Keratinocyte (primary cell): ENCODE results near the gene NCEH1. TPM values are rescaled to one million over a fixed set of nuclear protein-coding genes. Genes with fewer than 3 reads are reported as not detected.

ENCODE experiments used
- DNase-seq: peaks from one replicate; pipeline ENCODE4 v3.0.0-alpha.2; 2011; ENCODE audit warnings: low read depth, missing footprints, low spot score
- FAIRE-seq: peaks from 2 replicates; lab custom pipeline; 2011; peaks lifted over from hg19 to GRCh38; lab: Jason Lieb, UNC
- H2AFZ ChIP-seq: 2 replicates; pipeline ENCODE4 v1.6.0; 2012; ENCODE audit warnings: low read length, control low read depth, inconsistent platforms; ENCODE audit not compliant: control insufficient read depth
- H3K27ac ChIP-seq: 2 replicates; pipeline ENCODE4 v1.5.1; 2011; ENCODE audit warnings: low read length; ENCODE audit not compliant: control insufficient read depth, insufficient read depth
- H3K27me3 ChIP-seq: 3 replicates; pipeline ENCODE4 v1.6.0; 2011; ENCODE audit warnings: low read length; ENCODE audit not compliant: control insufficient read depth, insufficient read depth; ENCODE audit errors: extremely low read depth
- H3K36me3 ChIP-seq, 2 experiments: 2 replicates in 1 of 2; 3 replicates in 1 of 2; pipeline ENCODE4 v1.5.1; 2011; ENCODE audit warnings: low read length in 2 of 2, mild to moderate bottlenecking in 1 of 2; ENCODE audit not compliant: control insufficient read depth in 2 of 2, insufficient read depth in 2 of 2; ENCODE audit errors: extremely low read depth in 1 of 2
- H3K4me1 ChIP-seq: 3 replicates; pipeline ENCODE4 v1.5.1; 2011; ENCODE audit warnings: low read length; ENCODE audit not compliant: control insufficient read depth, insufficient read depth; ENCODE audit errors: extremely low read depth
- H3K4me2 ChIP-seq: 3 replicates; pipeline ENCODE4 v1.6.0; 2011; ENCODE audit warnings: low read depth, low read length; ENCODE audit not compliant: control insufficient read depth, insufficient read depth; ENCODE audit errors: extremely low read depth
- H3K4me3 ChIP-seq, 3 experiments: fragments of 200-600 bp in 1 of 3; sonication (generic) in 1 of 3; 2 replicates in 2 of 3; 3 replicates in 1 of 3; pipeline ENCODE4 v1.5.1; 2011 to 2016; ENCODE audit warnings: low read length in 3 of 3, mild to moderate bottlenecking in 3 of 3, control low read depth in 2 of 3, inconsistent platforms in 1 of 3, low read depth in 1 of 3, mixed read lengths in 1 of 3, mixed run types in 1 of 3, moderate library complexity in 1 of 3; ENCODE audit not compliant: control insufficient read depth in 2 of 3, insufficient read depth in 2 of 3; ENCODE audit errors: extremely low read depth in 1 of 3
- H3K79me2 ChIP-seq: 2 replicates; pipeline ENCODE4 v1.6.0; 2012; ENCODE audit warnings: low read length; ENCODE audit not compliant: control insufficient read depth, insufficient read depth
- H3K9ac ChIP-seq: 3 replicates; pipeline ENCODE4 v1.6.0; 2011; ENCODE audit warnings: low read length; ENCODE audit not compliant: control insufficient read depth, insufficient read depth; ENCODE audit errors: extremely low read depth
- H3K9me1 ChIP-seq: 3 replicates; pipeline ENCODE4 v1.6.0; 2011; ENCODE audit warnings: low read length; ENCODE audit not compliant: control insufficient read depth, insufficient read depth; ENCODE audit errors: extremely low read depth
- H3K9me3 ChIP-seq: 2 replicates; pipeline ENCODE4 v1.5.1; 2012; ENCODE audit warnings: low read depth, low read length; ENCODE audit not compliant: control insufficient read depth
- H4K20me1 ChIP-seq: 3 replicates; pipeline ENCODE4 v1.6.0; 2011; ENCODE audit warnings: low read length; ENCODE audit not compliant: control insufficient read depth, insufficient read depth; ENCODE audit errors: extremely low read depth
- CTCF ChIP-seq, 3 experiments: IDR thresholded peaks in 1 of 3; conservative IDR thresholded peaks in 1 of 3; optimal IDR thresholded peaks in 1 of 3; 2 replicates in 2 of 3; 3 replicates in 1 of 3; pipeline versions ENCODE3 to v1.5.1; 2011; ENCODE audit warnings: low read length in 3 of 3, mild to moderate bottlenecking in 3 of 3, moderate library complexity in 2 of 3, control low read depth in 1 of 3, inconsistent platforms in 1 of 3; ENCODE audit not compliant: insufficient read depth in 2 of 3; ENCODE audit errors: extremely low read depth in 1 of 3
- EZH2 ChIP-seq: IDR thresholded peaks from one replicate; pipeline ENCODE4 v1.6.1; 2012; ENCODE audit warnings: inconsistent platforms, mild to moderate bottlenecking, low read length, moderate library complexity
- dilution Hi-C: fragments of 300-500 bp; cut with MboI; formaldehyde crosslinking; loops from one replicate; pipeline ENCODE4 v1.7.0; 2020; ENCODE audit warnings: low sequenced_read_pairs; ENCODE audit not compliant: extremely low pct_ligation_motif_present
- polyA plus RNA-seq, 5 experiments: library from polyadenylated mRNA; depleted of rRNA in 3 of 5; stranded (reverse) in 3 of 5; stranded (forward) in 1 of 5; unstranded in 1 of 5; fragments of >200 nt; gene quantifications; 1 replicate in 1 of 5; 2 replicates in 3 of 5; 3 replicates in 1 of 5; pipeline versions ENCODE4 v1.2.1 to v1.2.3, GENCODE V29; 2011 to 2012; ENCODE audit warnings: missing spikeins in 2 of 5, low read depth in 1 of 5, low replicate concordance in 1 of 5

Gene NCEH1
- polyA plus RNA-seq, 1 donor (not counting 4 experiments of a cell fraction or from before 2014, with no cell fraction given), result 13.2 TPM

DNA sequence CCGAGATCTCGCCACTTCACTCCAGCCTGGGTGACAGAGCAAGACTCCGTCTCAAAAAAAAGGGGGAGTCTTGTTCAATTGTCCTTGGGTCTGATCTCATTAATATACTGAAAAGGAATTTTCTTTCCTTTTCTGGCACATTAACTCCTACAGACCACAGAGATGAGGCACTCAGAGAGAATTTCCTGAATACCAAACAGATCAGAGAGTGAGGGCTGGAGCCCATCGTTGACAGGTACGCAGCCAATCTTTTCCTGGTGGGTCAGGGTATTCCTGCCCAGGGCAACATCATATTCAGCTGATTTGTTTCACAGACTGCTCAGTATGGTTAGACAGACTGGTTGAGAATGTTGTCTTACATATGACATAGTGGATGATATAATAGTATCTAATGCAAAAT, 104.8 kb downstream of the NCEH1 start:
- Histone ChIP-seq H3K4me3 (no peak overlapping the region), H4K20me1 (no peaks in the 10 kb centered on the region), H3K36me3 (no peaks in the 10 kb centered on the region), H3K4me1 (peaks cover 11% of the 10 kb centered on the region), H3K4me2 (no peak overlapping the region), H3K9me1 (no peaks in the 10 kb centered on the region), H3K79me2 (no peaks in the 10 kb centered on the region), H3K9me3 (no peaks in the 10 kb centered on the region), H3K9ac (no peak overlapping the region), H3K27me3 (no peaks in the 10 kb centered on the region), H2AFZ (no peak overlapping the region), H3K27ac (no peak overlapping the region)
- dilution Hi-C loops, result no loop called here
- no peak for TF ChIP-seq CTCF (optimal IDR thresholded peaks at IDR 0.05 in 1 of 3, IDR thresholded peaks at IDR 0.05 in 1 of 3, conservative IDR thresholded peaks at IDR 0.05 in 1 of 3; ENCODE audit: extremely low read depth in 1 of 3, insufficient read depth in 2 of 3, low read length in 3 of 3)
- no peak for TF ChIP-seq EZH2
- no peak for FAIRE-seq
- no peak for DNase-seq

GRCh38 chr3:172604895-172605646, 105.8 kb downstream of the NCEH1 start:
- Histone ChIP-seq H3K4me3 (no peak overlapping the region), H3K27ac (no peak overlapping the region), H3K36me3 (no peaks in the 10 kb centered on the region), H4K20me1 (no peaks in the 10 kb centered on the region), H3K4me1 (peaks cover 11% of the 10 kb centered on the region), H3K9me3 (no peaks in the 10 kb centered on the region), H3K79me2 (no peaks in the 10 kb centered on the region), H2AFZ (no peak overlapping the region), H3K4me2 (no peak overlapping the region), H3K9ac (no peak overlapping the region), H3K27me3 (no peaks in the 10 kb centered on the region), H3K9me1 (no peaks in the 10 kb centered on the region)
- TF ChIP-seq EZH2 (no peak), CTCF (optimal IDR thresholded peaks at IDR 0.05 in 1 of 3, IDR thresholded peaks at IDR 0.05 in 1 of 3, conservative IDR thresholded peaks at IDR 0.05 in 1 of 3; ENCODE audit: extremely low read depth in 1 of 3, insufficient read depth in 2 of 3, low read length in 3 of 3) (no peak)
- no peak for DNase-seq
- FAIRE-seq, result no peak
- dilution Hi-C loops, result no loop called here
